Omental fat pad (tissue), 4 donors: Measurements from ENCODE around the gene FAR2. TPM values are rescaled to one million over a fixed set of nuclear protein-coding genes. Genes with fewer than 3 reads are reported as not detected.

Experiments
- ATAC-seq: fragments of 150-250 bp; one replicate; pipeline ENCODE4 v1.9.1; 2016; ENCODE audit warnings: mild to moderate bottlenecking, moderate library complexity; ENCODE audit not compliant: low FRiP score
- DNase-seq: peaks from one replicate; pipeline ENCODE4 v3.0.0-alpha.2; 2019; ENCODE audit warnings: low spot score
- total RNA-seq, 4 donors: library from RNA; depleted of rRNA; stranded (reverse); fragments of >200 nt; gene quantifications; one replicate each; pipeline ENCODE4 v1.1.0, GENCODE V29; 2016
- TF ChIP-seq, protein P1 (sequence below), 3 donors: fragments of 450-650 bp; IDR thresholded peaks; one replicate each; pipeline ENCODE4 v1.5.1; 2016 to 2017; ENCODE audit warnings: antibody characterized with exemption in 3 of 3, mild to moderate bottlenecking in 3 of 3, moderate library complexity in 2 of 3

FAR2 gene
- total RNA-seq, 4 donors from 2014 or later: 4.5 to 25.4 (median 18.7) TPM

DNA sequence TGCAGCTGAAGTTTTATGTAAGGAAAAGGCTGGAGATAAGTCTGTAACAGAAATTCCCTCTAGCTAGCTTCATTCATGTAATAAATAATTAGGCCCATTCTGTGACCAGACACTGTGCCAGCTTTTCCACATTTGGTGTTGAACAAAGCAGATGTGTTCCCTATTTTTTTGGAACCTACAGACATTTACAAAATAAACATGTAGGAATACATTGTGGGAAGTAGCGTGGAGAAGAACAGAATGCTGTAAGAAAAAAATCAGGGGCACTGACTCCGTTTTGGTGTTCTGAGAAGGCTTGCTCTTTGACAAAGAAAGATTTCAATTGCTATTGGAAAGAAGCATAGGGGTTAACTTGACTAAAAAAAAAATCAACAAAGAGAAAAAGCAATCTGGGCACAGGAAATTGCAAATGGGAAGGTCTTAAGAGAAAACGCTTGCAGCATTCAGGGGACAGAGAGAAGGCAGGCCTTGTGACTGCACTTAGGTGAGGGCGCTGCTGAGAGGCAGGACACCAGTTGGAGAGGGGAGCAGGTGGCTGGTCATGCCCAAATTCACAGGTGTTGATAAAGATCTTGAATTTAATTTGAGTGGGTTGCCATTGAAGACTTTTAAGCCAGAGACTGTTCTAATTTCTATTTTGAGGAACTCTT is 4.0 kb downstream of the FAR2 start:
- TF ChIP-seq, protein P1, sequence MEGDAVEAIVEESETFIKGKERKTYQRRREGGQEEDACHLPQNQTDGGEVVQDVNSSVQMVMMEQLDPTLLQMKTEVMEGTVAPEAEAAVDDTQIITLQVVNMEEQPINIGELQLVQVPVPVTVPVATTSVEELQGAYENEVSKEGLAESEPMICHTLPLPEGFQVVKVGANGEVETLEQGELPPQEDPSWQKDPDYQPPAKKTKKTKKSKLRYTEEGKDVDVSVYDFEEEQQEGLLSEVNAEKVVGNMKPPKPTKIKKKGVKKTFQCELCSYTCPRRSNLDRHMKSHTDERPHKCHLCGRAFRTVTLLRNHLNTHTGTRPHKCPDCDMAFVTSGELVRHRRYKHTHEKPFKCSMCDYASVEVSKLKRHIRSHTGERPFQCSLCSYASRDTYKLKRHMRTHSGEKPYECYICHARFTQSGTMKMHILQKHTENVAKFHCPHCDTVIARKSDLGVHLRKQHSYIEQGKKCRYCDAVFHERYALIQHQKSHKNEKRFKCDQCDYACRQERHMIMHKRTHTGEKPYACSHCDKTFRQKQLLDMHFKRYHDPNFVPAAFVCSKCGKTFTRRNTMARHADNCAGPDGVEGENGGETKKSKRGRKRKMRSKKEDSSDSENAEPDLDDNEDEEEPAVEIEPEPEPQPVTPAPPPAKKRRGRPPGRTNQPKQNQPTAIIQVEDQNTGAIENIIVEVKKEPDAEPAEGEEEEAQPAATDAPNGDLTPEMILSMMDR (IDR thresholded peaks at IDR 0.05): no peak
- DNase-seq (no peak), ATAC-seq (no peak)

DNA sequence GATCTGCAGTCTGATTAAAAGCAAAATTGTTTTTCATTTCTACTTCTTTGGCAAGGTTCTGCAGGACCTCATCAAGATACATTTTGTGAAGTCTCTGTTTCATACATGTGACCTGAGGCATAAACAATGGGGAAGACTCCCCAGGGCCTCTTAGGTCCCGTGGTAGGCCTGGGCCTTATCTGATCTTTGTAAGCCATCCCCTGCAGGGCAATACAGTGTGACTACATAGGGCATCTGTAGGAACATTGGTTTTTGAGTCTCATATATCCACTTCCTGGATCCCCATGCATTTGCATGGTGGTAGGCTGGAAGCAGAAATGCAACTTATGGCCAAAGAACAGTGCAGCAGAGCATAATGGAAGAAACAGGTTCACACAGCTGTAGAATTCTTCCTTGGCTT is 6.0 kb downstream of the FAR2 start:
- ATAC-seq: no peak
- TF ChIP-seq, protein P1 (IDR thresholded peaks at IDR 0.05): no peak
- DNase-seq: no peak

DNA sequence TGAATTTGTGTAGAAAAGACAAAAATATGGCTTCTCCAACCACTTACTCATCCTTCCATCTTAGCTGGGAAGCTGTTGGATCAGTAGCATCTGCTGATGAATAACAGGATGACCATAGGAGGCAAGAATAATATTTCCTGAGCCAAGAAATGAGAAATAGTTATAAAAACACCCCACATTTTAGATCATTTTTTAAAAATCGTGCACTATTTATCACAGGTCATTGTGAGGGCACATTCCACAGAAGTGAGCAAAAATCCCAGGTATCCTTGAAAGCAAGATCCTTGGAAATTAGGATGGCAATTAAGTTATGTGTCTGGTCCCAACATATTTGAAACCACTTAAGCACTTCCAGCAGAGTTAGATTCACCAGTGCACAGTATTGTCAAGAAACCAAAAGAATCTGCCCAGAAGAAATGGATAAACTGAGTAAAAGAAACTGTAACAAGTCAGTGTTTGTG is 8.4 kb downstream of the FAR2 start:
- DNase-seq (no peak), ATAC-seq (no peak)
- TF ChIP-seq, protein P1 (IDR thresholded peaks at IDR 0.05): no peak

DNA sequence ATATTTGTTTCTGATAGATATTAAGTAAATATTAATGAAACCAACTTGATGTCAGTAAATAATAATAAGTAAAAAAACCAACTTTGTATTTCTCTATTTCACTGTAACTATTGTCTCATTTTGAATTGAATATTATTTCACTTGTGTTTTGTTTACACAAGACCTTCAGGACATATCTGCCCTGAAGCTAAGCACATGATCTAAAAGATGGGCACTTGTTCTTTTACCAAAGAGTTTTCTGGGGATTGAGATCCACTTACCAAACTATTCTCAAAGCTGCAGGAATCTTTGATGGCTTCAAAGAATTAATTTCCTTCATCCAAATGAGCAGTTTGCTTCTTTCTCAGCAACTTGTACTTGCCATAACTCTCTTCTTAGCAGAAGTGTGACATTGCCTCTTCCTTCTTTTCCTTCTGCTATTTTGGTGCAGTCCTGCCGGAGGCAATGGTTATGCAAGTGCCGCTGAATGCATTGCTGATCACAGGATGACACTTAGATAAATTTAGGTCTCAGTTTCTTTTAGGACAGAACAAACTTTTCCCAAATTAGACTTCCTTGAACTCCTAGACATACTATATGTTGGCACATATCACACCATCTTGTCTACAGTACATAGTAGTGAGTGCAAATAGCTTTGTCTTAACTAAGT is 9.2 kb downstream of the FAR2 start:
- DNase-seq: no peak
- TF ChIP-seq, protein P1 (IDR thresholded peaks at IDR 0.05): no peak
- ATAC-seq: no peak

DNA sequence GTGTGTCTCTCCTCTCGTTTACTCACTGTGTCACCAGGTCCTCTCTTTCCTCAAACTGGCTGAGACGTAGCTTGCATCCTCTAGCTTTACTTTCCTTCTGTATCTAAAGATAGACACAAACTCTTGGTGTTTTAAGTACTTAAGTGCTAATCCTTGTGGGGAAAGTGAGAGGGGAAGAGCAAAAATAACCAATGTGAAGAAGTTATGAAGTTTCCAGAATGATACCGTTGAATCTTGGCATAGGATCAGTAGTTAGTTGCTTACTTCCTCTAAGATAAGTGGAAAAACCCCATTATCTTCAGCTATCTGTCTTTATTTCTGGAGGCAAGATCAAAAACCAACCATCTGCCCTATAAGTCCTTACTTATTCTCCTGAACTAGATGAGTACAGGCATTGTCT is 10.6 kb downstream of the FAR2 start:
- TF ChIP-seq, protein P1 (IDR thresholded peaks at IDR 0.05): no peak
- no peak for ATAC-seq
- DNase-seq: no peak

DNA sequence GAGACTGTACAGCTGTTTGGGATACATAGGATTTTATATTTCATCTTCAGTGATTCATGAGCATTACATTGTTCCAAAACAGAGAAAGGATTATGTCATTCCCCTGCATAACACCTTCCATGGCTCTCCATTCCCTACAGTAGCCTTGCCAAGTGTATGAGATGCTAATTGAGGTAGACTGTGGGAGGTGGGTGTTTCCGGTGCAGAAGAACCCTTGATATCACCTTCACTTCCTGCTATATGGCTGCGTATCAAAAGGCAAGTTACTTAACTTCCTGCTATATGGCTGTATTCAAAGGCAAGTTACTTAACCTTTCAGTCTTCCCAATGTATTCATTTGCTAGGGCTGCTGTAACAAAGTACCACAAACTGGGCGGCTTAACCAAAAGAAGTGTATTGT is 11.2 kb downstream of the FAR2 start:
- DNase-seq (no peak), ATAC-seq (no peak)
- TF ChIP-seq, protein P1 (IDR thresholded peaks at IDR 0.05): no peak

DNA sequence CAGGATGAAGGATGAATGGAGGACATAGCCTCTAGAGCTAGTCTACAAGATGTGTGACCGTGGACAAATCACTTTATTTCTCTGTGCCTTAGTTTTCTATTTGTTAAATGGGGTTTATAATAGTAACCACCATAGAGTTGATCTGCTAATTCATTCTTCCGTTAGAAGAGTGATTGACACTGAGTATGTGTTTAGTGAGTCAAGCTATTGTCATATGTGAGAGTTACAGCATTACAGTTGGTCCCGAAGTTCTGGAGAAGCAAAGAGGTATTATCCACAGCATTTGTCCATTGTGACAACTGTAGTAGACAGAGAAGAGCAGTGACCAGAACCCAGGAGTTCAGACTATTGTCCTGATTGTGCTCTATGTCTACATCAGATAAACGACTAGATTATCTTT is 14.1 kb downstream of the FAR2 start:
- ATAC-seq (no peak), DNase-seq (no peak)
- TF ChIP-seq, protein P1 (IDR thresholded peaks at IDR 0.05): no peak
